ENCODE measurements around the gene FSTL4. TPM values are rescaled to one million over a fixed set of nuclear protein-coding genes. Genes with fewer than 3 reads are reported as not detected.

Gene FSTL4
- total RNA-seq, 1 donor from 2014 or later: 0.11 TPM

- no peak for DNase-seq (ENCODE audit: low read depth)
Measured at GRCh38 chr5:133271606-133272005, 340.7 kb downstream of the FSTL4 start.

- no peak for DNase-seq (ENCODE audit: low read depth)
Measured at GRCh38 chr5:133269691-133270090, 342.6 kb downstream of the FSTL4 start.

GRCh38 chr5:133267601-133268000, 344.7 kb downstream of the FSTL4 start:
- no peak for DNase-seq (ENCODE audit: low read depth)

GRCh38 chr5:133266966-133267365, 345.4 kb downstream of the FSTL4 start:
- DNase-seq (ENCODE audit: low read depth): no peak

GRCh38 chr5:133266527-133266878, 345.8 kb downstream of the FSTL4 start:
- DNase-seq (ENCODE audit: low read depth): no peak

- DNase-seq (ENCODE audit: low read depth): peak; percentile 96
Measured at GRCh38 chr5:133265720-133266526, 346.4 kb downstream of the FSTL4 start.

- no peak for DNase-seq (ENCODE audit: low read depth)
Measured at GRCh38 chr5:133265257-133265656, 347.1 kb downstream of the FSTL4 start.

- no peak for DNase-seq (ENCODE audit: low read depth)
Measured at GRCh38 chr5:133262690-133263089, 349.7 kb downstream of the FSTL4 start.

- no peak for DNase-seq (ENCODE audit: low read depth)
Measured at GRCh38 chr5:133261993-133262392, 350.3 kb downstream of the FSTL4 start.

- no peak for DNase-seq (ENCODE audit: low read depth)
Measured at GRCh38 chr5:133260715-133261114, 351.6 kb downstream of the FSTL4 start.

- no peak for DNase-seq (ENCODE audit: low read depth)
Measured at GRCh38 chr5:133259199-133259997, 352.9 kb downstream of the FSTL4 start.

- DNase-seq (ENCODE audit: low read depth): no peak
Measured at GRCh38 chr5:133257977-133258376, 354.4 kb downstream of the FSTL4 start.

GRCh38 chr5:133256276-133256675, 356.1 kb downstream of the FSTL4 start:
- DNase-seq (ENCODE audit: low read depth): no peak

- peak; percentile 47 for DNase-seq (ENCODE audit: low read depth)
Measured at GRCh38 chr5:133254803-133255202, 357.5 kb downstream of the FSTL4 start.

- peak; percentile 92 for DNase-seq (ENCODE audit: low read depth)
Measured at GRCh38 chr5:133253671-133254070, 358.7 kb downstream of the FSTL4 start.

GRCh38 chr5:133253070-133253469, 359.3 kb downstream of the FSTL4 start:
- DNase-seq (ENCODE audit: low read depth): no peak

GRCh38 chr5:133252133-133252480, 360.2 kb downstream of the FSTL4 start:
- DNase-seq (ENCODE audit: low read depth): no peak

- DNase-seq (ENCODE audit: low read depth): peak; percentile 72
Measured at GRCh38 chr5:133251296-133252132, 360.8 kb downstream of the FSTL4 start.

- no peak for DNase-seq (ENCODE audit: low read depth)
Measured at GRCh38 chr5:133250527-133250926, 361.8 kb downstream of the FSTL4 start.

GRCh38 chr5:133249593-133249992, 362.7 kb downstream of the FSTL4 start:
- no peak for DNase-seq (ENCODE audit: low read depth)

GRCh38 chr5:133247881-133248624, 364.3 kb downstream of the FSTL4 start:
- peak; percentile 98 for DNase-seq (ENCODE audit: low read depth)

Measured in myocyte (in vitro differentiated cells).